Right renal pelvis (tissue), 4 donors: ENCODE data around the gene PLK3. TPM values are rescaled to one million over a fixed set of nuclear protein-coding genes. Genes with fewer than 3 reads are reported as not detected.
A peak's percentile ranks its signal among the peaks of the same experiment; 100 is the strongest.
"Not testable (repeated sequence)": the region's sequence is repeated elsewhere in the genome, so short reads cannot be mapped to it uniquely, and the experiment has no call there.

ENCODE experiments used
- DNase-seq, 4 donors: peaks; one replicate each; pipeline ENCODE4 v3.0.0-alpha.2; 2013; ENCODE audit warnings: low read depth in 4 of 4, low spot score in 3 of 4, missing footprints in 1 of 4
- polyA plus RNA-seq, 4 donors: library from polyadenylated mRNA; unstranded; fragments of 120-200 nt; gene quantifications; one replicate each; pipeline ENCODE4 v1.2.1, GENCODE V29; 2013; ENCODE audit not compliant: insufficient read length in 4 of 4

PLK3 gene
- polyA plus RNA-seq, 4 donors: 5.3 to 8.4 (median 6.6) TPM

GRCh38 chr1:44786841-44787426 lies 13.2 kb upstream of the PLK3 start:
- no peak for DNase-seq

DNA sequence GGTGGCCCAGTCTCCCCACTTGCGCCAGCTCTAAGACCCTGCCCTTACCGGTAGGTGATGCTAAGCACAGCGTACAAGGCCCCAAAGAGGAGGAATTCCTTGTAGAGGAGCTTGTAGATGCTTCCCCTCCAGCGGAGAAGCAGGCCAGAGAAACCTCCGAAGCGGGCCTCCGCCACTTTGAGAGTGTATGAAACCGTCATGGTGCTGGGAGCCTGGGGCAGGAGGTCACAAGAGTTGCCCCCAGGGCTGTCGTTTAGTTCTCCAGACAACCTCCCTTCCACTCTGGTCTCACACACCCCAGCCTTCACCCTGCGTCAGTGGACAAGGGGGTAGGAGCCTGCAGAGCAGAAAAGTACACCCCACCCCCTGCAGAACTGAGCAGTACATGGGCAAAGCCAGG lies 12.7 kb upstream of the PLK3 start:
- no peak for DNase-seq

GRCh38 chr1:44788120-44788860 lies 11.9 kb upstream of the PLK3 start, which contains the start of gene BEST4:
TSS of gene BEST4 (minus strand) at chr1:44788170. CDS start at chr1:44787705, 465 bp downstream.
- no peak for DNase-seq

GRCh38 chr1:44790968-44791801 lies 9.0 kb upstream of the PLK3 start:
- DNase-seq: no peak

GRCh38 chr1:44792736-44793502 lies 7.3 kb upstream of the PLK3 start:
- no peak for DNase-seq

GRCh38 chr1:44797886-44798285 lies 2.3 kb upstream of the PLK3 start:
- not testable (repeated sequence) for DNase-seq

DNA sequence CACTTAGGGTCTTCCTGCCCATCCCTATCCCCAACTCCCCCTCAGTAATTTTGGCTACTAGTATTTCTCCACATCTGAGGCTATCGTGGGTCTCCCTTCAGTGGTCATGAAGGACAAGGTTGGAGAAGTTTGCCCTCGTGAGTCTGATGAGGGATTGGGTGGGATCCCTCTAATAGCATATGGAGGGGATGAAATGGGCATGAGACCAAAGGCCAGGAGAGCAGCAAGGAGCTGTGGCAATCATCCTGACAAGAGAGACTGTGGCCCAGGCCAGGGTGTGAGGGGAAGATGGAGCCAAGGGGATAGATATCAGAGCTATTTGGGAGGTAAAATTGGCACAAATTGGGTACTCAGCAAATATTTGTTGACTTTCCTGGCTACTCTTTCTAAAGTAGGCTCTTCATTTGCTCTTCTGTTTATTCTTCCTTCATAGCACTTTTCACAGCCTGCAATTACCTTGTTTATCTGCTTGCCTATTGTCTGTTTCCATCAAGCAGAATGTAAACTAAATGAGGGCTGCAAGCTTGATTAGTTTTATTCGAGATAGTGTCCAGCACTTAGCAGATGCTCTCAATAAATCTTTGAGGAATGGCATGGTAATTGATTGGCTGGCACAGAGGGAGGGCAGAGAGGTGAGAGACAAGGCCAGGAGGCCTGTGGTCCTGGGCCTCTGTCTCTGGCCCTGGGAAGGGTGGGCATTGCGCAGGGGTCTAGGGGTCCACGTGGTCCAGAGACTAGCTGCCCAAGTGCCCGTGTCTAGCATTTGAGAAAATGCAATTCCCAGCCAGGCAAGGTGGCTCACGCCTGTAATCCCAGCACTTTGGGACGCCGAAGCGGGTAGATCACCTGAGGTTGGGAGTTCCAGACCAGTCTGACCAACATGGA lies 1.5 kb upstream of the PLK3 start:
- no peak for DNase-seq

DNA sequence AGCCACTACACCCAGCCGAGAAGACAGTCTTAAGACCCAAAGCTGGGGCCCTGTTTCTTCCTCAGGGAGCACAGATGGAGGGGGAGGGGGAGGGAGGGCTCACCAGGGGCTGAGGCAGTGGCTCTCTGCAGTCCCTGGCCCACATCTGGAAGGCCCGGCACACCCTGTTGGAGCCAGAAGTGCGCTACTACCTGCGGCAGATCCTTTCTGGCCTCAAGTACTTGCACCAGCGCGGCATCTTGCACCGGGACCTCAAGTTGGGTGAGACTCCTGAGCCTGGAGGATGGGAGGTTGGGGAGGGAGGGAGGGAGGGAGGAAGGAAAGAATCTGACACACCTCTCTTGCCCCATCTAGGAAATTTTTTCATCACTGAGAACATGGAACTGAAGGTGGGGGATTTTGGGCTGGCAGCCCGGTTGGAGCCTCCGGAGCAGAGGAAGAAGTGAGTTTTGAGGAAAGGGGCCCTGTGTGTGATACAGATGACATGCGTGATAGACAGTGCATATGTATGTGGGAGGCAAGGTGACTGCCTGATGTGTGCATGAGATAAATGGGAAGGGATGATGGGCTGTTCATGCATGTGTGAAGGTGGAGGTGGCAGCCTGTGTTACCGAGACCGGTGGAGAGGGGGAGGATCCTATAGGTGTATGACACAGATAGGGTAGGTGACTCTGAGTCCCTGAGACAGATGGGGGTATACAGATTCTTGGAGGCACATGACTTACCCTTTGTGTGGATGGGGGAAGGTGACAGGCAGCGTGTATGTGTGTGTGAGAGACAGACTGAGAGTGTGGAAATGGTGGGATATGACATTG lies 1.5 kb downstream of the PLK3 start:
- DNase-seq: no peak

DNA sequence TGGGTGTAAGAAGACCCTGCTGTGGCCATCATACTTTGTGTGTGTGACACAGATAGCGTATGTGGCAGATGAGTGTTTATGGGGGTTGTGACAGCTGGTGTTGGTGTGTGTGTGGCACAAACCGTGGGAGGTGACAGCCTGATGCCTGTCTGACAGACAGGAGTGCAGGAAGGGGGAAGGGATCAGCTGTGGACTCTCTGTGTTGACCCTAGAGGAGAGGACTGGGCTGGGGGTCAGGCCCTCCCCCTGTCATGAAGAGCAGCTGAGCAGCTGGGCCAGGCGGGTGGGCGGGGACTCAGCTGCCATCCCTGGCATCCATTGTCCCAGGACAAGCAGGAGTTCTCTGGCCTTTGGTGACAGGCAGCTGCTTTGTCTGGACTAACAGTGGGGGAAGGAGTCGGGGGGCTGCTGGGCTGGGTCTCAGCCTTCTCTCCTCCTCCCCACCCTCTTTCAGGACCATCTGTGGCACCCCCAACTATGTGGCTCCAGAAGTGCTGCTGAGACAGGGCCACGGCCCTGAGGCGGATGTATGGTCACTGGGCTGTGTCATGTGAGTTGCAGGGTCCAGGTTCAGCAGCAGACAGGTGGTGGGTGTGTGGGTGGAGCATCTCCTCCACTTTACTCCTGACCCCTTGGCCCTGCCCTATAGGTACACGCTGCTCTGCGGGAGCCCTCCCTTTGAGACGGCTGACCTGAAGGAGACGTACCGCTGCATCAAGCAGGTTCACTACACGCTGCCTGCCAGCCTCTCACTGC lies 2.3 kb downstream of the PLK3 start:
- DNase-seq: no peak

DNA sequence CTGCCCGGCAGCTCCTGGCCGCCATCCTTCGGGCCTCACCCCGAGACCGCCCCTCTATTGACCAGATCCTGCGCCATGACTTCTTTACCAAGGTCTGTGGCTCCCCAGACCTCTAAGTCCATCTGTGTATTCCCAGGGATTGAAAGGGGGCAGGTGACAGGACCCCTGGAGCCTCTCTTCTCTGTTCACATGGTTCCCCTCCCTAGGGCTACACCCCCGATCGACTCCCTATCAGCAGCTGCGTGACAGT lies 2.8 kb downstream of the PLK3 start:
- DNase-seq: no peak

DNA sequence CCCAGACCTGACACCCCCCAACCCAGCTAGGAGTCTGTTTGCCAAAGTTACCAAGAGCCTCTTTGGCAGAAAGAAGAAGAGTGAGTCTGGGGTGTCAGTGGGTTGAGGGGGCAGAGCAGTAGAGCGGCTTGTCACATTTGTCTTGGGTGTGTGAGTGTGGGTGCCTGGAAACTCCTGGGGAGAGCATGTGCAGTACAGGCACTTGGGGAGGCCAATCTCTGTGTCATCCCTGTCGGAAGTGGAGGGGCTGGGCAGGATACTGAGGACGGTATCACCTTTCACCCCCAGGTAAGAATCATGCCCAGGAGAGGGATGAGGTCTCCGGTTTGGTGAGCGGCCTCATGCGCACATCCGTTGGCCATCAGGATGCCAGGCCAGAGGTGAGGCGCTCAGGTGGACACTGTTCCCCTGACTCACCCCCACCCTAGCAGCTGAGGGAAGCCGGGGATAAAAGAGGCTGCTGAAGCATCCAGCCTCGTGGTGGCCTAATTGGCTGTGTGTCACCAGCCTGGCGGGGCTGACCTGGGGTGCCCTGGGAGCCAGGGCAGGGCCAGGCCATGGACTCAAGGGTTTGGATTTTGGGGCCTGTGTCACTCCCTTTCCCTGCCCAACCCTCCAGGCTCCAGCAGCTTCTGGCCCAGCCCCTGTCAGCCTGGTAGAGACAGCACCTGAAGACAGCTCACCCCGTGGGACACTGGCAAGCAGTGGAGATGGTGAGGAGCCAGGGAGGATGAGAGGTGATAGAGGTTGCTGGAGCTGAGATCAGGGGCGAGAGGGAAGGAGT lies 3.3 kb downstream of the PLK3 start:
- DNase-seq: no peak

DNA sequence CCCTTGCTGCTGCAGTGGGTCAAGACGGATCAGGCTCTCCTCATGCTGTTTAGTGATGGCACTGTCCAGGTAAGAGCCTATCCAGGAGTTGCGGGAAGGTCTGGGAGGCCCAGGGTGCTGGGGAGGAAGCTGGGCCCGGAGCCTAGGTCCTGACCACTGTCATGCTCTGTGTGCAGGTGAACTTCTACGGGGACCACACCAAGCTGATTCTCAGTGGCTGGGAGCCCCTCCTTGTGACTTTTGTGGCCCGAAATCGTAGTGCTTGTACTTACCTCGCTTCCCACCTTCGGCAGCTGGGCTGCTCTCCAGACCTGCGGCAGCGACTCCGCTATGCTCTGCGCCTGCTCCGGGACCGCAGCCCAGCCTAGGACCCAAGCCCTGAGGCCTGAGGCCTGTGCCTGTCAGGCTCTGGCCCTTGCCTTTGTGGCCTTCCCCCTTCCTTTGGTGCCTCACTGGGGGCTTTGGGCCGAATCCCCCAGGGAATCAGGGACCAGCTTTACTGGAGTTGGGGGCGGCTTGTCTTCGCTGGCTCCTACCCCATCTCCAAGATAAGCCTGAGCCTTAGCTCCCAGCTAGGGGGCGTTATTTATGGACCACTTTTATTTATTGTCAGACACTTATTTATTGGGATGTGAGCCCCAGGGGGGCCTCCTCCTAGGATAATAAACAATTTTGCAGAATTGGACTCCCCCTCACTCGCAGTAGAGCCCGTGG lies 5.3 kb downstream of the PLK3 start:
- DNase-seq: no peak

DNA sequence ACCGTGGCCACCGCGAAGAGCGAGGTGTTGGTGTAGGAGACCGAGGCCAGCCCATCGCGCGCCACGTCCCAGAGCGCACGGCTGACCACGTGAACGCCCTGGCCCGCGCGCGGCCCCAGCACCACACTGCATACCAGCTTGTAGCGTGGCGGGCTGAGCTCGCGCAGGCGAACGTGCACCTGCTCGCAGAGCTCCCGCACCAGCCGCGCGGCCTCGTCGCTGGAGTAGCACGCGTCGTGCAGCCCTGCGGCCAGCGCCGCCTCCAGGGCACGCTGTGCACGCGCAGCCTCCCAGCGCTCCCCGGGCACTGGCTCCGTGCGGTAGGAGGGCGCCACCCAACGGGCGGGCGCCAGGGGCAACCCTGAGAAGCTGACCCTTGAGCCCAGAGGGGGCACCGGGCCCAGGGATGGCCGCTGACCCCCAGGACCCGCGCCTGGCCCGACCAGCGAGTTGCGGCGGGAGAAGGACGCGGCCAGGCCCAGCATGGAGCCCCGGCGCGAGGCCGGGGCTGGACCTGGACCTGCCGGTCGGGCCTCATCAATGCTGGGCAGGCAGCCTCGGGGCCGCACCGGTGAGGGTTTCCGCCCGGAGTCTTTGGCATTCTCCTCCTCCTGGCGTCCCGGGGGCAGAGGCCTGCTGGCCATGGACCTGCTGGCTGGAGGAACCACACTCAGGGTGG lies 6.0 kb downstream of the PLK3 start:
- DNase-seq: no peak

- DNase-seq: no peak
Observed at GRCh38 chr1:44806704-44807363, 6.7 kb downstream of the PLK3 start, which contains the start of gene DYNLT4. TSS of gene DYNLT4 (minus strand) at chr1:44807351. CDS start at chr1:44806668, 683 bp downstream.

GRCh38 chr1:44807364-44808062 lies 7.3 kb downstream of the PLK3 start:
- peak in 2 of 4 donors; percentile 86 to 90 for DNase-seq
